ENCODE measurements around the gene ABHD15.

- TF ChIP-seq, protein P1, sequence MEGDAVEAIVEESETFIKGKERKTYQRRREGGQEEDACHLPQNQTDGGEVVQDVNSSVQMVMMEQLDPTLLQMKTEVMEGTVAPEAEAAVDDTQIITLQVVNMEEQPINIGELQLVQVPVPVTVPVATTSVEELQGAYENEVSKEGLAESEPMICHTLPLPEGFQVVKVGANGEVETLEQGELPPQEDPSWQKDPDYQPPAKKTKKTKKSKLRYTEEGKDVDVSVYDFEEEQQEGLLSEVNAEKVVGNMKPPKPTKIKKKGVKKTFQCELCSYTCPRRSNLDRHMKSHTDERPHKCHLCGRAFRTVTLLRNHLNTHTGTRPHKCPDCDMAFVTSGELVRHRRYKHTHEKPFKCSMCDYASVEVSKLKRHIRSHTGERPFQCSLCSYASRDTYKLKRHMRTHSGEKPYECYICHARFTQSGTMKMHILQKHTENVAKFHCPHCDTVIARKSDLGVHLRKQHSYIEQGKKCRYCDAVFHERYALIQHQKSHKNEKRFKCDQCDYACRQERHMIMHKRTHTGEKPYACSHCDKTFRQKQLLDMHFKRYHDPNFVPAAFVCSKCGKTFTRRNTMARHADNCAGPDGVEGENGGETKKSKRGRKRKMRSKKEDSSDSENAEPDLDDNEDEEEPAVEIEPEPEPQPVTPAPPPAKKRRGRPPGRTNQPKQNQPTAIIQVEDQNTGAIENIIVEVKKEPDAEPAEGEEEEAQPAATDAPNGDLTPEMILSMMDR (IDR thresholded peaks at IDR 0.05): no peak
- TF ChIP-seq EP300 (IDR thresholded peaks at IDR 0.05): no peak
- TF ChIP-seq POLR2AphosphoS5 (IDR thresholded peaks at IDR 0.05): no peak
Measured at GRCh38 chr17:29567304-29567553, 392 bp upstream of the ABHD15 start.
